HG03378 (cell line): ENCODE data around the gene COL15A1.

Experiments used
- ATAC-seq: cut with Tn5 transposase; IDR thresholded peaks from one replicate; pipeline ENCODE4 v1.9.1; 2021; ENCODE audit warnings: mild to moderate bottlenecking, moderate library complexity; ENCODE audit not compliant: unreplicated experiment

COL15A1 gene

DNA sequence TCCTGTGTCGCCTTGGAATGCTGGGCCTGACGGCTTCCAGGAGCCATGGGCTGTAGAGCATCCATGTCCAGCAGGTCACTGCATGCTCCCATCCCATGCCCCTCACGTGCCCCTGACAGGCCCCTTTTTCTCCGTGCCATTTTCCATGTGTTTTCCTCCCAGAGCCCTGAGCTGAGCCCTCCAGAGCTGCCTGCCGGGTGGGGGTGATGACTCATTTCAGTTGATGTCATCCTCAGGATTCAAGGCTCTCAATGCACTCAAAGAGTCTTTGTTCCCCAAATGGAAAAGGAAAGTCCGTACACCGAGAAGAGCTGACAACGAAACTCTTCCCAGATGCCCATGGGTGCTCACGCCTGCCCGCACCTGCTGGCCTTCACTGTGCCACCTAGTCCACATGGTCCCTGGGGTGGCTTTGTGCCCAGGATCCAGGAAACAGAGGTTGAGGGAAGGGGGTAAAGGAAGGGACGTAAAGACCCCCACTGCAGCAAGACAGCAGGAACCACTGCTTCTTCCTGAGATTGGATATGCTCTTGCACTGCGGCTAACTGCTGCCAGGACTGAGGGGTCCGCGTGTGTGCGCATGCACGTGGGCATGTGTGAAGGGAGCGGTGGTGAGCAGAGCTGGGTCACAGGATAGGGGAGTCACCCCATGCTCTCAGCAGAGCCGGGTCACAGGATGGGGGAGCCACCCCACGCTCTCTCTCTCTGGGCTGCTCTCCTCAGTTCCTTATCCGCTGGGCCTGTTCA lies 27.6 kb downstream of the COL15A1 start:
- ATAC-seq: no peak

DNA sequence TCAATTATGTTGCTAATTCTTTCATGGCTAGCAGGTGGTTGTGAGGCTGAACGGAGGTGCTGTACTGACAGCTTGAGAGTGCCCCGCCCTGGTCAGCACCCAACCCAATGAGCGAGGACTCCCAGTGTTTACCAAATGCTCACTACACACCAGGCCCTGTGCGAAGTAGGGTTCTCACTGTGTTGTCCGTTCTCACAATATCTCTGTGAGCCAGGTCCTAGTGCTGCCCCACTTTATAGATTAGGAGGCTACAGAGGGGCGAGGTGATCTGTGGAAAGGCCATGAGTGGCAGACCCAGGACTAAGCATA lies 28.2 kb downstream of the COL15A1 start:
- no peak for ATAC-seq

DNA sequence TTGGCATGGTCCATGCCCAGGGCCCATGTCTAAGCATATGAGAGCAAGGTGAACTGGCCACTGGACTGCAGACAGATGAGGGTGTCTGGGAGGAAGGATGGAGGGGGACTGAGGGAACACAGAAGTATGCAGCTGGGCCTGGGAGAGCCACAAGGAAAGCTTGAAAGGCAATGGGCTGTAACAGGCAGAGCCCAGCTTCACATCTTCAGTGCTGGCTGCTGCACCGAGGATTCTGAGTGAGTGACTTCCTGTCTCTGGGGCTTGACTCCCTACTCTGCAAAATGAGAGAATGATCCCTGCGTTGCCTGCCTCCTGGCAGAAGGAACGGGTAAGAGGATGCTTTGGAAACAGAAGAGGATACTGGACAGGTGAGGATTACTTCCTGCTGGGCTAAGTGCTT lies 29.0 kb downstream of the COL15A1 start:
- ATAC-seq: no peak

DNA sequence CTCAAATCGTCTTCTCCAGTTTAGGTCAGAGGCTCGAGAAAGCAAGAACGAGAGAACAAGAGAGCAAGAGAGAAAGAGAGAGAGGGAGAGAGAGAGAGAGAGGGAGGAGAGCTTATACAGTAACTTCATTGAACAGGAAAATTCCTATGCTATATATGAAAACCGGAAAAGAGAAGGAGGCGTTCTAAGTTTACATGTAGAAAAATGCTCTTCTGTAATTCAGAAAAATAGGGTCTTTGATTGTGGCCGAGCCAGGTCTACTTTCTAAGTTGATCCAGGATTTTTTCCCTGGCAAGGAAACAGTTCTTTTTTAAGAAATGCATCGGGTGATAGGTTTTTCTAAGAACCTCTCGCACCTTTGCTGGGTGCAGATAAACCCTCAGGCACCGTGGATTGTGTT lies 29.5 kb downstream of the COL15A1 start:
- ATAC-seq: no peak

DNA sequence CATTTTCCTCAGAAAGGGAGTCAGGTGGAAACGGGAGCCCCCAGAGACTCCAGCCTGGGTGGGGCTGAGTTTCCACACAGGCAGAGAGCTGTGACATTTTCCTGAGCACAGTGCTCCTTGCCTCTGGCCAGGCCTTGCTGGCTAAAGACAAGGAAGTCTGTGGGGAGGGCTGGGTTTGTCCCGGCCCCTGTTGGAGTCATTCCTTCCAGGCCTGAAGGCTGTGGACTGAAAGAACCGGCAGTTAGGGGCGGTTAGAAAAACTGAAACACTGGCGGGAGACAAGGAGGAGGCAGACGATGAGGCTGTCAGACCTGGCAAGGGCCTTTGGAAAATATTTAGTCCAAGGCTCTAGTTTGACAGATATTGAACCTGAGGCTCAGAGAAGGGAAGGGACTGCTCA lies 29.9 kb downstream of the COL15A1 start:
- ATAC-seq: no peak

DNA sequence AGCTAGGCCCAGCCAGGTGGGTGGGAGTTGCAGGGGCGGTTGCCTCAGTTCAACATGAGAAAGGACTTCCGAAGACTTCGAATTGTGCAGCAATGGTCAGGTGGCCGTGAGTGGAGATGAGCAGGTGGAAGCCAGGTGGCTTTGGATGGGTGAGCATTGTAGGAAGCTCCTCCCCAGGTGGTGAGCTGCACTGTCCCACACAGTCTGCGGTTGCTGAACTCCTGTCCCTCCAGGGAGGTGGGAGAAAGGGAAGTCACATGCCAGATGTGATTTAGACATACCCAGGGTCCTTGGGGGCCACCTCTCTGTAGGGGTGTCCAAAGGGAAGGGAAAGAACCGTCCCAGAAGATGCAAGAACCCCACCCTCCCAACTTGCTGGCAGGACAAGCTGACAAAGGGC lies 30.4 kb downstream of the COL15A1 start:
- ATAC-seq: no peak

DNA sequence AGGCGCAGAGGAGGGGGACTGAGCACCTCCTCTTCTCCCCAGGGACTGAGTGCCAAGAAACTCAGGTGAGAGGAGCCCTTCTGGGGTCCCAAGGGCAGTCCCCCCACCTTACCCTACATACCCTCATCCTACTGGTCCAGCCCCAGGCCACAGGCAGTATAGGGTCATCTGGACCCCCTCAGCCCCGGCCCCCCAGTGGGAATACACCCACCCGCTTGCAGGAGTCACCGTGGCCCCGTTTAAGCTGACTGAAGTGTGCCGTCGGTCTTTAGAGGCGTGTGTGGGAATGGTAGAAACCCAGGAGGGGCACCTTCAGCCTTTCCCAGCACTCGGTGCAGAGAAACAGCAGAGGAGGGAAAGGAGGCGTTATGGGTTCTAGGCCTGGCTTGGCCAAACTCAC lies 30.8 kb downstream of the COL15A1 start:
- ATAC-seq: no peak

DNA sequence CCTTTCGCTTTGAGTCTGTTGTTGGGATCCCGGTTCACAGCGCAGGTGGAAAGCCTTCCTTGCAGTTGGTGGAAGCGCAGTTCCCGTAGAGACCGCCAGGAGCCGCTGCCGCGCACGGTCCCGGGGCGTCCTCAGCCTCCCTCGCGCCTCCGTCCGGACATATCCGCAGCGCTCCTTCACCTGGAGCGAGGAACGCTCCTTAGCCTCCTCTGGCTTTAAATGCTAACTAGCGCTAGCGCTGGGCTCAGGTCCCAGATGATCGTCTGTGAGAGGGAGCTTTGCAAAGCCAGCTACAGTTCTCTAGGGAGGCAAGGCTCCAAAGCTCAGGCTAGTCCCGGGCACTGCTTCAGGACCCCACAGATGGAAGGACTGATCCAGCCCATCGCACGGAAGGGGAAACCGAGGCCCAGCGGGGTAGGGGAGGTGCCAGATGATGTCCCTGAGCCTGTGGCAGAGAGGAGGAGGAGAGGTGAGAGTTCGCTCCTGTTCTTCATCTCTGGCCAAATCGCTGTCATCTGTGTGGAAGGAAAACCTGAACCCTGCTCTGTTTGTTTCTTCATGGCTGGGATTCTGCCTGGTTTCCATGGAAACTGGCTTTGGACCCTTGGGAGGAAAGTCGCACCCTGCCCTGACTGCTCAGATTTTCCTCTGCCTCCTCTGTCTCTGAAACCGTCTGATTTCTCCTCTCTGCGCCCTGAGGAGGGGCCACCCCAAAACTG lies 31.4 kb downstream of the COL15A1 start:
- ATAC-seq: peak; percentile 70

DNA sequence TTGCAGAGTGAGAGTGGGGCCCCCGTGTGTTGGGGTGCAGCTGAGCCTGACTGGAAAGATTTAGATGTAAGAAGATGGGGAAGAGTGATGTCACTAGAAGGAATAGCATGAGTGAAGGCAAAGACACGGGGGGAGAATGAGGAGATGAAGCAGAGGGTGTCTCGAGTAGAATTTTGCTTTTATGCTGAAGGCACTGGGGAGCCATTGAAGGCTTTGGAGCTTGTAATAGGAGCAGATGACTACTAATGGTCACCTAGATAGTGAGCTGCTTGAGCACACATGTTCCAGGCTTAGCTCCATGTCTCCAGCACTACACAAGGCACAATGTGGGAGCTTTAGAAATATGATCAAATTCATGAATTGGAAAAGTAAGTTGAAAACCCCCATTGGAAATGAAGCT lies 32.1 kb downstream of the COL15A1 start:
- no peak for ATAC-seq

DNA sequence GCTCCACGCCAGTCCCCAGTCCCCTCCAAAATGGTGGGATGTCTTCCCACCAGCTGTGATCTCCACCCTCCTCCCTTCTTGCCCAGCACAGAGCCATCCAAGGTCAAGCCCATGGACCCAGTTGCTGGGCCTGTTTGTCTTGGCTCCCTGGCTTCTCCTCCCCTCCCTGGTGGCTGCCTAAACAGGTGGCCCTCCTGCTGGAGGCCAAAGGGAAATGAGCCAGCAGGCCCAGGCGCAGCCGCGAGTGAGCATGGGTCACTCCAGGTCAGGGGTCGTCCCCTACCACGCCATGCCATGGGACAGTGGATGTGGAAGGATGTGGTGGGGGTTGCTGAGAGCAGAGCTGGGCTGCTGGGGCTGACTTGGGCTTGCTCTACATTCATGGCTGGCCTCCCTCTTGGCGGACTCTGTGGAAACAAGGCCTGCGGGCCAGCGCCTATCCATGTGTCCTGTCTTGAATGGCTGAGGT lies 33.6 kb downstream of the COL15A1 start:
- ATAC-seq: no peak

DNA sequence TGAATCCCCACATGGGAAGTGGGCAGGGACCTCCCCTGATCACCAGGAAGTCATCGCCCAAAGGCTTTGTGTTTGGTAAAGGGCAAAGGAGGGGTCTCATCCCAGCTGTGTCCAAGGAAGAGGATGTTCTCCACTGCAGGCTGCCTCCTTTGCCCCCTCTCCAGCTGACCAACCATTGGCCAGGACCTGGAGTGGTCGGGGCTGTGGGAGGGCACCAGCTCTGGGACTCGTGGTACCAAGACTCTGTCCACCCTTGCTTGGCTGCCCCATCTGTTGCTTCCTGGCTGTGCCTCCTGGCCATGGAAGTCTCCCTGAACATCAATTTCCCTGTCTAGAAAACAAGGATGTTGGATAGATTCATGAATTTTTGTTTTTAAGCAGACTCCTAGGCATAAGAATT lies 34.1 kb downstream of the COL15A1 start:
- ATAC-seq: no peak

DNA sequence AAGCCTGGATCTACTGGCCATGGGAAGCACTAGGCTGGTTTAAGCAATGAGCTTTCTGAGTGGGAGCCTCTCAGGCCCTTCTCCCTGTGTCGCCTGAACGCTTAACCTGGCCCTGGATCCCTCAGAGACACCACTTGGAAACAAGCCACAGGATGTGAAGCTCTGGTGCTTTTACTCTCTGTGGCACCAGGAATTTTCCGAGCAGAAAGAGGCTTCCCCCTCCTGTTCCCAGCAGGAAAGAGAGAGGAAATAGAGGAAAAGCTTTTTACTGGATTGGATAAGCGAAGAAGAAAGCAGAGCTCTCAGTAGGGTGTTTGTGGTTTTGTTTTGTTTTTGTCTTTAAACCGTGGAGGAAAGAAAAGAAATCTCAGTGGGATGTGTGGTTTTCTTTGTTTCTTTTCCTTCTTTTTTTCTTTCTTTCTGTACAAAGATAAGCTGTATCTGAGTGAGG lies 34.5 kb downstream of the COL15A1 start:
- no peak for ATAC-seq

DNA sequence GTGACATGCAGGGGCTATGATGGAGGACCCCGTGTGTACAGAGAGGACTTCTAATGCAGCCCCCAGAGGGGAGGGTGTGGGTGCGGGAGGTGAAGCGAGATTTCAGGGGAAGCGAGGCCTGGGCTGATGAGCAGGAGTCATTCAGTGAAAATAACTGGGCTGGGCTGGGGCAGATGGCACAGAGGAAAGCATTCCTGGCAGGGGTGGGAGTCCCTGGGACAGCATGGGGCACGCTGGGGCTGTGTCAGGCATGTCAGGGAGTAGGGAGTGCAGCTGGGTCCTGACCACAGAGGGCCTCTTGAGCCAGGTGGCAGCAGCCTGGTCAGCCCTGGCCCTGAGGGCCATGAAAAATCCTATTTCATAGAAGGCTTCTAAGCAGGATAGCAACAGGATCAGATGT lies 36.6 kb downstream of the COL15A1 start:
- no peak for ATAC-seq

DNA sequence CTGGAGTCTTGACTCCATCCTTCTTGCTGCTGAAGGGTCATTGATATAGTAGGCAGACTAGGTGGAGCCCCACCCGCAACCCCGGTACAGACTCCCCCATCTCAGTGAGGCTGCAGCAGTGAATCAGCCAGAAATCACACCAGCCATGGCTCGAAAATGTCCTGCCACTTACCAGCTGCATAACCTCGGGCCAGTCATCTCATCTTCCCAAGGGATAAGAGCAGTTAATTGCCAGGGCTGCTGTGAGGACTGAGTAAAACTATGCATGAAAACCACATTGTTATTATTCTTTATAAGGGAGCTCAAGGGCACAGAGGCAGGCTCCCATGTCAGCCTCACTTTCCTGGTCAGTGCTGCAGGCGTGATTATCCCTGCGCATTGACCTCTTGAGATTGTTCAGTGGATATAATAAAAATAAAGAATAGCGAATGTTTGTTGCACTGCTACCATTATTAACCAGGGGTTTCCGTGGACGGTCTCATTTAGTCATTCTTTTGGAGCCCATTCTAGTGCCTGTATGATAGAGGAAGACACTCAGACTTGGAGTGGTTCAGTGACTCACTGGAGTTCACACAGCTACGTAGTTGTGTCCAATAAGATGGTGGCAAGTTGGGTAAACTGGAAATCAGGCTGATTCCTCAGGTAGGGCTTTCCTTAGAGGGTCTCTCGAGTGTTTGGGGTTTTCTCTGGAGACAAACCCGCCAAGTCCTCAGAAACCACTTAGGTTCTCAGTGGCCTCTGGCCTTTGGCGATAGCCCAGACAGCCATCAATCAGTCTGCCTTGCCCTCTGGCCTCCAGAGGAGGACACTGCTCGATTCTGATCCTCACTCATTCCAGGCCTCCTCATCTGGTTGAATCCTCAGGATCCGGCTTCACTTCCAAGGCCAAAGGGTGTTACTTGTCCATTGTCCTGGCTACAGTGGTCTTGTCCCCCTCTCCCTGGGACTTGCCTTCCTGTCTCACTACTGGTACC lies 39.9 kb downstream of the COL15A1 start:
- no peak for ATAC-seq

DNA sequence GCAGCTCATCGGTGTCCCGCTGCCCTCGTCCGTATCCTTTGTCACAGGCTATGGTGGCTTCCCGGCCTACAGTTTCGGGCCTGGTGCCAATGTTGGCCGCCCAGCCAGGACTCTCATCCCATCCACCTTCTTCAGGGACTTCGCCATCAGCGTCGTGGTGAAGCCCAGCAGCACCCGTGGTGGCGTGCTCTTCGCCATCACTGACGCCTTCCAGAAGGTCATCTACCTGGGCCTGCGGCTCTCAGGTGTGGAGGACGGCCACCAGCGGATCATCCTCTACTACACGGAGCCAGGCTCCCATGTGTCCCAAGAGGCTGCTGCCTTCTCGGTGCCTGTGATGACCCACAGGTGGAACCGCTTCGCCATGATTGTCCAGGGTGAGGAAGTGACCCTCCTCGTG lies 41.9 kb downstream of the COL15A1 start:
- no peak for ATAC-seq

DNA sequence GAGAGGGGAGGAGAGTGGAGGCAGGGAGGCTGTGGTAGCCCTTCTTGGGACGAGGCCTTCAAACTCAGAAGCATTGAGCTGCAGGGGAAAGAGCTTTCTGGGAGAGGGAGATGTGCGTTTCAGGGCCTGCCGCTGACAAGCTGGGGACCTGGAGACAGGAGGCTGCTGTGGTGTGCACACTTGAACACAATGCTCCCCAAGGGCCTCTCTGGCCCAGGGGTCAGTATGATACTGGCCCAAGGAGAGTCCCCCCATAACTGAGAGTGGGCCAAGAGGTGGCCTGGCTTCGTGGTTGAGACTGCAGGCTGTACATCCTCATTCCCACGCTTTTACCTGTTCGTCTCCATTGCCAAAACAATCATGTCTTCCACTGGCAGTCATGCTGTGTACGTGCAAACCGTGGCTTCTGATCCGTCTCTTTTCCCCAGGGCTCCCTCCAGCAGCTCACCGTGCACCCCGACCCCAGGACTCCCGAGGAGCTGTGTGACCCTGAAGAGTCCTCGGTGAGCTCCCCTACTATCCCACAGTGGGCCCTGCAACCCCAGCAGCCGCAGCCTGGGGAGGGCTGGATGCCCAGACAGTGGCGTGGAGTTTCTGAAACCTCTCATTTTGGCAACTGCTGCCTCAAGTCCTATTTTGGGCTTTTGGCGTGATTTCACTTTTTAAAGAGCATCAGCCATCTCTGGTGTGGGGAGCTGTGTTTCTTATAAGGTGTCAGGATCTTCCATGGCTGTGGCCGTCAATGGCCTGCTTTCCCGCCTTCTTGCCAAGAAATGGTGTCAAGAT lies 43.4 kb downstream of the COL15A1 start:
- no peak for ATAC-seq

DNA sequence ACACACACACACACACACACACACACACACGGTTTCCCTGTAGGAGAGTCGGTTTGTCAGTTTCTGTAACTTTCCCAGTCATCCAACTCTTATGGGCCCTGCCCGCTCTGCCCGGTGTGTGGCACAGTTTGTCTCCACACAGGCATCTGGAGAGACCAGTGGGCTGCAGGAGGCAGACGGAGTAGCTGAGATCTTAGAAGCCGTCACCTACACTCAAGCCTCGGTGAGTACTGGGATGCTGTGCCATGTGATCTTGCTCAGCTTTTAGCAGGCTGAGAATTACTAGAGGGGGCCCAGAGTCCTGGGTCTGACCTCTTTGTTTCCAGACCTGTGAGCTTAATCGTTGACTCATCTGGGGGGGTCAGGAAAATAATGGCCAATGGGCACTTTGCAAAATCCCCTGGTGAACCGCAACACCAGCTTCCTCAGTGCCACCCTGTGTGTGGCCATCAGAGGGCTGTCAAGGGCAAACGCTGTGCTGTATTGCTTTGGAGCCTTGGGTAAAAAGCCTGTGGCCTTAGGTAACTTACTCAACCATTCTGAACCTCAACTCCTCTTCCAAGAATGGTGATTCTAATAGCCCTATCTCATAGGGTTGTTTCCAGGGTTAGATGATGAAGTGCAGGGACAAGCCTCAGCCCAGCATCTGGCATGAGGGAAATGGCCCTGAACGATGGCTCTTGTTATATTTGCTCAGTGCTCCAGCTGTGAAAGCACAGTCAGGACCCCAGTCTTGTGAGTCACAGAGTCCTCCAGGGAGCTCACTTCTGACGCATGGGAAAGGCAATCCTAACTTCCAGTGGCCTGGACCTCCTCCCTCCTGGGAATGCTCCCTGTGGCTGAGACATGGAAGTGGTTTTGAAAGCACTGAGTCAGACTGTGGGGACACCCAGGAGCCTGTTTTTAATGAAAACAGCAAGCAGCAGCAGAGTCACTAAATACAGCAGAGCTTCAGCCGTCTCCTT lies 45.6 kb downstream of the COL15A1 start:
- no peak for ATAC-seq

DNA sequence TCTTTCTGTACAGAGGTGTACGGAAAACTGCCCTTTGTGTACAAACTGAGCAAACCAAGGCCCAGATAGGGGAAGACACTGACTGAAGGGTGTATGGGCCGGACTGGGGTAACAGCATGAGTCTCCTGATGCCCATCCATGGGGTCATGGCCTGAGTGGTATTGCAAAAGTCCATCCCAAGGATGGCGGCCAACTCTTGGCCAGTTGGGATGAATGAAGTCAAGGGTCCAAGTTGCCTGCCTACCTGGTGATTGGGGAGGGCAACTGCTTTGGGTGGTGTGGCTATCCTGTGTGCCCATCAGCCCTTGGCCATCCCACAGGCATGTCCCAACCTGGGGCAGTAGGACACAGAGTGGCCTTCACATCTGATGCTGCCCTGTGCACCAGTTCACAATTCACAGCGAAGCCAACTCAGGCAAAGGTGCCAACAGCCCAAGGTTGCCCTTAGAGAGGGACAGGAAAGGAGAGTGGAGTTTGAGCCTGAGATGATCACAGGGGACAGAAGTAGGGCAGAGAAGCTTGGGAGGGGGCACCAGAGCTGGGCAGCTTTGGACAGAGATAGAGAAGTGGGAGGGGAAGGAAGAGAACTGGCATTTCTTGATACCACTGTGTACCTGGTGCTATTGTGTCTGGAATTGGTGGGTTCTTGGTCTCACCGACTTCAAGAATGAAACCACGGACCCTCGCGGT lies 46.6 kb downstream of the COL15A1 start:
- no peak for ATAC-seq
